Fibroblast of peridontal ligament (primary cell): Measurements from ENCODE around the gene RTEL1.
A peak's percentile ranks its signal among the peaks of the same experiment; 100 is the strongest.
"Not testable (repeated sequence)": the region's sequence is repeated elsewhere in the genome, so short reads cannot be mapped to it uniquely, and the experiment has no call there.

ENCODE experiments used
- DNase-seq: peaks from one replicate; pipeline ENCODE4 v3.0.0-alpha.2; 2010; ENCODE audit errors: extremely low read depth

RTEL1 gene

DNA sequence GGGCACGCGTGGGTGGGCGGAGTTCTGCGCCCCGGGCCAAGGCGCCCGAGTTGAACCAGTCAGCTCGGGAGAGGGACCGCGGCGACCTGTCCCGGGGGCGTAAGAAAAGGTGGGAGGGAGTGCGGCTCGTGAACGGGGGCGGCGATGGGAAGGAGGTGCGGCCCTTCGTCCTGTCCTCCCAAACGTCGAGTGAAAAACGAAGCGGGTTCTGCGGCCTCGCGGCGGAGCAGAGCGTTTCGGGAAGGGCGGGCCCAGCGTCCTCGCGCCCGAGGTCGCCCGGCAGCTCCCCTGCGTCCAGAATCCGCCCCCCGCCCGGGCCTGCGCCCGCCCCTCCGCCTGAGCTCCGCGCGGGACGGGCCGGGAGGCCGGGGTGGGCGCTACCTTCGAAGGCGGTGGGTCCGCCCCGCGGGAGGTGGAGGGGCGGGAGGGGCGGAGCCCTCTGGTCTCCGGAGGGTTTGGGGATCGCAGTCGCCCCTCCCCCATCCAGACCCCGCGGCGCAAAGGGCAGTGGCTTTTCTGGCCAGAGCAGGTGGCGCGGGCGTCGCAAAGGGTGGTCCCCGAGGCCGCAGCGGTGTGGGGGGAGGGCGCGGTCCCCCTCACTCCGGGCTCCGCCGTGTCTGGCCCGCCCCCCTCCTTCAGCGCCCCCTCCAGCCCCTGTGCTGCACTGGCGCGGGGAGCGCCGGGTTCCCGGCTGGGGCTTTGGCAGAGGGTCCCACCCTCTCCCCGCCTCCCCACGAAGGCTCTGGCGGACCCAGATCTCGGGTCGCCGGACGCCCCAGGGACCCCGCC lies 5.7 kb upstream of the RTEL1 start:
- no peak for DNase-seq

DNA sequence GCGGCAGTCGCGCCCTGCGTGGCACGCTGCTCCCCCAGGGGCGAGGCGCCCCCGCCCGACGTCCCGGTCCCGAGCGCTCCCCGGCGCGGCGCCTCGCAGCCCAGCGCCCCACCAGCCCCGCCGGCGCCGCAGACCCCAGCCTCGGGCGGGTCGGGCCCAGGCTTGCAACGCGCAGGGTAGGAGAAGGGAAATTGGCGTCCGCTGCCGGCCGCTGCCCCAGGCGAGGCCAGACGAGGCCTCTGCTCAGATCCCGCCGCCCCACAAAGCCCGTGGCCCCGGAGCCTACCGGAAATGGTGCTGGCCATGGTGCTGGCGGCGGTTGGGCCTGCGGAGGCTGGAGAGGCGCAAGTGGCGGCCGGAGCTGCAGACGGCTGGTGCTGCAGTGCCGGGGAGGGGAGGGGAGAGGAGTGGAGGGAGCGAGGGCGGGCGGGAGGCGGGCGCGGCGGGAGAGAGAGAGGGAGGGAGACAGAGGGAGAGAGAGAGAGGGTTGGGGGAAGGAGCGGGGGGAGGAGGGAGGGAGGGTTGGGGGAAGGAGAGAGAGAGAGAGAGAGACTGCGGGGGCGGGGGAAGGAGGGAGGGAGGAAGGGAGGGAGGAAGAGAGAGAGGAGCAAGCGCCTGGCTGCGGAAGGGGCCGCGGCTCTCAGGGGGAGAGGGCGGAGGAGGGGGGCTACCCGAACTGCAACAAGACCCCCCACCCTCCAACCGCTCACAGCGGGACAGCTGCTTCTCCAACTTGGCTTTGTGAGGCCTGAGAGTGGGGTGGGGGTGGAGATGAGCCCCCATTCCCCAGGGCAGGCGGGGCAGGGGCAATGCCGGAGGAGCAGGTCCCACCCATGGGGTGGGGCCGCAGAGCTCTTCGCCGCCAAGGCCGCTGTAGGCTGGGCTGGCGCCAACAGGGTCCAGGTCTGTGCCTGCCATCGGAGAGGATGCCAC lies 4.8 kb upstream of the RTEL1 start, which contains the start of gene STMN3:
Gene STMN3 (minus strand): TSS at position 384 of the 933 bp plus-strand sequence. CDS start 79 bp downstream, at position 305.
- DNase-seq: peak; percentile 76

DNA sequence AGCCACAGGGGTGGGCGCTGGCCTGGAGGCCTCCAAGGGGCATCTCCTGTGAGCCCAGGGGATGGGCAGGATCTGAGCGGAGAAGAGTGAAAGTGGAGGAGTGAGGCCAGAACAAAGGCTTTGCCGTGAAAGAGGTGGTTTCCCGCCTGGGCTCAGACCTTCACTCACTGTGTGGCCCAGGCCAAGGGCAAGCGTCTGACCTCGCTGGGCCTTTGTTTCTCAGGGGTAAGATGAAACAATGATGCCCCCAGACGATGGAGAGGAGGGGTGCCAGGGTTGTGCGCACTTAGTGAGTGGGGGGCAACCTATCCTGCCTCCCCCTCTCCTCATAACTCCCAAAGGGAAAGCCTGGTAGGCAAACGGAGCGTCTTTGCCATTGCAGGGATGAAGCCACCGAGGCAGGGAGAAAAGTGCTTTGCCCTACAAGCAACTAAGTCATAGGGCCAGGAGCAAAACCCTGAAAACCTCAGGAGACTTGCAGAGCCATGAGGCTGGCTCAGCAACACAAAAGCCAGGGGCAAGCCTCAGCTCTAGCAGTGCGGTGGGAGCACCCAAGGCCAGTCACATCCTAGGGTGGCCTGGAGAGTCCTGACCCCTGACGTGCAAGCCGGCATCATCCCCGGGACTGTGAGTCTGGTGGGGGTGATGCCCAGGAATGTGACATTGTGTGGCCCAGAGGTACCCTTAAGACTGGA lies 4.0 kb upstream of the RTEL1 start:
- no peak for DNase-seq

DNA sequence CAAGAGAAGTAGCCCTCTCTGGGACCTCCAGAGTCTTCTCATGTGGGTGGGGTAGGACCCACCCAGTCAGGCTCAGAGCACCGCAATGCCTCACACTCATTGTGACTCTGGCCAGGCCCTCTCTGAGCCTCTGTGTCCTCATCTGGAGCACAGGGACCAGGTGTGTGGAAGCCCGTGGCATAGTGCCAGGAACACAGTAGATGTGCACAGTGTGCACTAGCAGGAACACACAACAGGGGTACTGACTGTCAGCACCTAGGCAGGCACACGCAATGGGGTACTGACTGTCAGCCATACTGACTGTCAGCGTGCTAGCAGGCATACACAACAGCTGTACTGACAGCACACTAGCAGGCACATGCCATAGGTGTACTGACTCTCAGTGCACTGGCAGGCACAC lies 2.9 kb upstream of the RTEL1 start:
- no peak for DNase-seq

DNA sequence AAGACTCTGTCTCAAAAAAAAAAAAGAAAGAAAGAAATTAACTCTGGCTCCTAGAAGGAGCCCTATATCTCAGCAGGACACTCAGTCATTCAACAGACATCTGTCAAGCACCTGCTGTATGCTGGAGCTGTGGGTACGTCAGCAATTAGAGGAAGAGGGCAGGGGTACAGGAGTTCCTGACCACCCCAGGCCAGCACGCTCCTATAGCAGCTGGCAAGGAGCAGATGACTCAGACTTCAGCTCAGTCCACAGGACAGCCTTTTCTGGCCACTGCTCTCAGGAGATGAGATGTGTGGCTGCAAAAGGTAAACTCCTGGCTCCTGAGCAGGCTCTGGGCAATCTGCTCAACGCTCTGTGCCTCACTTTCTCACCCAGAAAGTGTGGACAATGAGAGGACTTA lies 1.7 kb upstream of the RTEL1 start:
- DNase-seq: no peak

DNA sequence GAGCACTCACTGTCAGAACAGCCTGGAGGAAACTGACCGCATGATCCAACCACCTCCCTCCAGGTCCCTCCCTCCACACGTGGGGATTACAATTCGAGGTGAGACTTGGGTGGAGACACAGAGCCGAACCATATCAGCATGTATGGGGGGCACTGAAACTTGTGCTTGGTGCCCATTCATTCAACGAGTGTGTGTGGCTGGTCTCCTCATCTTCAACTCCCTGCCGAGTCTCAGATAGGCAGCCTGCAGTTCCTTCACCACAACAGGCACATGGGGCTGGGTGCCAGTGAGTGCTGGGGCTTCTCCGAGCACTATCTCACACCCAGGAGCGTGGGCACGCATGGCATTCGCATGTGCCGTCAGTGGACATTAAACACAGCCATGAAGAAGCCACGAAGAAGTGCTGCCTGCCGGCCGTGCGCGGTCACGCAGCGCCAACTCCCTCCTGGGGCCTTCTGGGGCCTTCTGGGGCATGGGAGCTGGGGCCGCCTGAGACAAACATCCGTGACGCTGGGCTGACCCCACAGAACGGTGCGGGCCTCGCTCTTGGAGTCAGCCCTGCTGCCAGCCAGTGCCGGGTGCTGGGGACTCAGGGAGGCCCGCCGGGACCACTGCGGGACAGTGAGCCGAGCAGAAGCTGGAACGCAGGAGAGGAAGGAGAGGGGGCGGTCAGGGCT lies 714 bp upstream of the RTEL1 start:
- DNase-seq: no peak

DNA sequence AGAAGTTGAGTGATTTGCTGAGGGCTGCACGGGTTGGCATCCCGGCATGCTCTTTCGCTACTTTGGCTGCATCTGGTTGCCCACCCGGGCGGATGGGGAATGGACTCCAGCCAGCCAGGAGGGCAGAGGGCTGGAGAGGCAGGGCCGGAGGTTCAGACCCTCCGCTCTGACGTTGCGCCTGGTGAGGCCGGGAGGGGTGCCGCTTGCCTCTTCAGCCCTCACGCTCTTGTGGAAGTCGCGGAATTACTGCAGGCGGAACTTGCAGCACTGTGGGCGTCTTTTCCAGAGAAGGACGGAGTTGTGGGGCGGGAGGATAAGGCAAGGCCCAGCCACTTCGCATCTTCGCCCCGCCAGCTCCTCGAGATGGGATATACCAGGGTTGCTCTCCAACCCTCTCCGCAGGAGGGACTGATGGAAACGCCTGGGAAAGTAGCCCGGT lies 656 bp downstream of the RTEL1 start:
- DNase-seq: peak; percentile 50

DNA sequence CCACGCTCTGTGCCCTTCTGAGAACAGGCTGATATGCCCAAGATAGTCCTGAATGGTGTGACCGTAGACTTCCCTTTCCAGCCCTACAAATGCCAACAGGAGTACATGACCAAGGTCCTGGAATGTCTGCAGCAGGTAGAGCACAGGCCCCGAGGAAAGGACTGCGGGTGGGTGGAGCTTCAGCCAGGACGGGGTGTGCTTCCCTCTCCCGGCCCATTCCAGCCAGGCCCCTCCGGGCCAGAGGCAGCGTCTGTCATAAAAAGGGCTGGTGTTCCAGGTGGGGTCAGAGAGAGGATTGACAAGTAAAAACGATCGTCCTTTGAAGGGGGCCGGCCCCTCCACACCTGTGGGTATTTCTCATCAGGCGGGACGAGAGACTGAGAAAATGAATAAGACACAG lies 1.3 kb downstream of the RTEL1 start:
- no peak for DNase-seq

DNA sequence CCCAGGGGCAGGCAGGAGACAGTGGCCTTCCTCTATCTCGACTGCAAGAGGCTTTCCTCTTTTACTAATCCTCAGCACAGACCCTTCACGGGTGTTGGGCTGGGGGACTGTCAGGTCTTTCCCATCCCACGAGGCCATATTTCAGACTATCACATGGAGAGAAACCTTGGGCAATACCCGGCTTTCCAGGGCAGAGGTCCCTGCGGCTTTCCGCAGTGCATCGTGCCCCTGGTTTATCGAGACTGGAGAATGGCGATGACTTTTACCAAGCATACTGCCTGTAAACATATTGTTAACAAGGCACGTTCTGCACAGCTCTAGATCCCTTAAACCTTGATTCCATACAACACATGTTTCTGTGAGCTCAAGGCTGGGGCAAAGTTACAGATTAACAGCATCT lies 2.1 kb downstream of the RTEL1 start:
- DNase-seq: not testable (repeated sequence)

DNA sequence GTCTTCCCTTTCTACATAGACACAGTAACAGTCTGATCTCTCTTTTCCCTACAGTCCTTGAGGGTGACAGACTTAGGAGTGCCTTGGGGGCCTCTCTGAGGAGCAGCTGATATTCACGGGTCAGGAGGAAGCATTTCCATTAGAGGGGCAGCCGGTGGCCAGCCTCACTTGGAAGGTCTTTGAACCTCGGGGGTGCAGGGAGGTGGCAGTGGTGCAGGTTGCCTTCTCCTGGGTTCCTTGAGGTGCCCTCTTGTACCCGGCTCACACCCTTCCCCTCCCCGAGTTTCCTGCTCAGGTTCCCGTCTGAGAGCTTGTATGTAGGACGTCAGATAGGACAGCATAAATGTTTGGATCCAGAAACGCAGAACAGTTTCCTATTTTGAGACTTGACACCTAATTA lies 2.5 kb downstream of the RTEL1 start:
- DNase-seq: no peak

DNA sequence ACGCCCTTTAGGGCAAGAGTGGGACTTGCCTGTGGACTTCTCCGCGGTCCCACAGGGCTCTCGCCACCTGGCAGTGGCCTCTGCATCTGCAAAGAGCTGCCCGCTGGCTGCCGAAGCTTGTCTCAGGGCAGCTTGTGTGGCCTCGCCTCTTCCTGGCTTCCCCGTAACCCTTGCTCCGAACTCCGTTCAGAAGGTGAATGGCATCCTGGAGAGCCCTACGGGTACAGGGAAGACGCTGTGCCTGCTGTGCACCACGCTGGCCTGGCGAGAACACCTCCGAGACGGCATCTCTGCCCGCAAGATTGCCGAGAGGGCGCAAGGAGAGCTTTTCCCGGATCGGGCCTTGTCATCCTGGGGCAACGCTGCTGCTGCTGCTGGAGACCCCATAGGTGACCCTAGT lies 3.0 kb downstream of the RTEL1 start:
- DNase-seq: no peak

DNA sequence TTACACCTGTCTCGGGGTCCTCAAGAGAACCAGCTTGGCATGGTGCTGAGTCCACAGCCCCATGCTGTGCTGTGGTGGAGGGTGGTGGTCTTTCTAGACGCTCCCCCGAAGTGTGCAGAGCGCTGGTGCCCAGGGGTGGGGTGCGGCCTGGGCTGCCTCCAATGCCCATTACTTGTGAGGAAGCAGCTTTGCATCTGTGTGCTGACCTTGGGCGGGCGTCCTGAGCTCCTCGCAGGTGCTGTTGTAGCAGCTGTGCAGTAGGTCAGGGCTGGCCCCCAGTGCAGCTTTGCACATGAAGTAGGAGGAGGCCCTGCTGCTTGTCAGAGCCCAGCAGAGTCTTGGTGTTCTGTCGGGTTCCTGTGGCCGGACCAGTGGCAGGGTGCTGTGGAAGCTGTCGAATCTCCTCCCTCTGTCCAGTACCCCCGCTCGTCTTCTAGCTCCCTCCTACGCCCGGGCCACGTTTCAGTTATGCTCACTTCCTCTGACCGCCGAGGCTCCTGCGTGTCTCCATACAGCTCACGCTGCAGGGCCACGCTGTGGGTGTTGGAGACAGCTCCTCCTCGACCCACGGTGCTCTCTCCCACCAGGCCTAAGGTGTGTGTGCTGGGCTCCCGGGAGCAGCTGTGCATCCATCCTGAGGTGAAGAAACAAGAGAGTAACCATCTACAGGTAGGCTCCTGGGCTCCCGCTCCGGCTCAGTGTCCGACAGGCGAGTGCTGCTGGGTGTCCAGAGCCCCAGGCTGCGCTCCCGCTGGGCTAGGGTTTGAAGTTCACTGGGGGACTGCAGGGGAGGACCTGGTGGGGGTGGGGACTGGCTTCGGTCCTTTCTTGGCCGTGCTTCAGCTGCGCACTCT lies 4.1 kb downstream of the RTEL1 start:
- no peak for DNase-seq

DNA sequence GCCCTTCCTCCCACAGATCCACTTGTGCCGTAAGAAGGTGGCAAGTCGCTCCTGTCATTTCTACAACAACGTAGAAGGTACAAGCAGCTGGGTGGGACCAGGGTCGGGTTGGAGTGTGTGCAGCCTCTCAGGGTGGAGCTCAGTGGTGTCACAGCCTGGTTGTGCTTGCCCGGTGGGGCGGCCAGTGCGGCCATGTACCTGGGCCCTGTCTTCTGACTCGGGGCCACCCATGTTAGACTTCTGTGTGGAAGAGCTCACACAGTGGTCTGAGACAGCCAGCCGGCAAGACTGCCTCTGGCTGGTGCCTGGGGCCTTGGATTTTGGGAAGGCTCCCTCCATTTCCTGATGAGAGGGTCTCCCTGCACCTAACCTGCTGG lies 4.7 kb downstream of the RTEL1 start:
- no peak for DNase-seq

DNA sequence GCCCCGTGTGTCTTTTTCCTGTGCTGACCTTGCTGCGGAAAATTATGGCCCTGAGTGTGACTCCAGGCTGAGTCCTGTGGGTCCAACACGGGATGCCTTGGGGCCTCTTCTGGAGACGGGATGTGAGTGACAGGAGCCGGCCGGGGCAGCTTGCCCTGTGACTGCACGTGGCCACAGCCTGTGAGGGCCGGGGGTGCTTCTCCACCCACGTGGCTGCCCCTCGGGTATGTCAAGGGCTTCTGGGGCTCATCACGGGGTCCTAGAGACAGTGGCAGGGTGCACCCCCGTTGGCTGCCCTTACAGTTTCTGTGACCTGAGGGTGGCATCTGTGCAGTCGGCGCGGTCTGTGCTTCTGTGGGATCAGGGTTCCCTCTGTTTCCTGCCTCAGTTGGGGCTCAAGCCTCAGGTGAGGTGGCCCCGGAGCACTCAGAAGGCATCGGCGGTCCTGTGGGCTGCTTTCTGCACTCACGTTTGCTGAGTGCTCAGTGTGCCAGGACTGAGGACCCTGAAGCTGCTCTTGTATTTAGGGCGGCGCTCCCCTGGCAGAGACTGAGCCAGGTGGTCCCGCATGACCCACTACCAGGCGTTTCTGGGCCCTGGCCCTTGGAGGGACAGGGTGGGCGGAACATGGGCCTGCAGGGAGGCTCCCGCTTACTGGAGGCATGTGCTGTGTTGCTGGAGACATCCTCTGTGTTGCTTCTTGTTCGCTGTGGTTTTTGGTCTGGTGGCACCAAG lies 5.4 kb downstream of the RTEL1 start:
- no peak for DNase-seq

DNA sequence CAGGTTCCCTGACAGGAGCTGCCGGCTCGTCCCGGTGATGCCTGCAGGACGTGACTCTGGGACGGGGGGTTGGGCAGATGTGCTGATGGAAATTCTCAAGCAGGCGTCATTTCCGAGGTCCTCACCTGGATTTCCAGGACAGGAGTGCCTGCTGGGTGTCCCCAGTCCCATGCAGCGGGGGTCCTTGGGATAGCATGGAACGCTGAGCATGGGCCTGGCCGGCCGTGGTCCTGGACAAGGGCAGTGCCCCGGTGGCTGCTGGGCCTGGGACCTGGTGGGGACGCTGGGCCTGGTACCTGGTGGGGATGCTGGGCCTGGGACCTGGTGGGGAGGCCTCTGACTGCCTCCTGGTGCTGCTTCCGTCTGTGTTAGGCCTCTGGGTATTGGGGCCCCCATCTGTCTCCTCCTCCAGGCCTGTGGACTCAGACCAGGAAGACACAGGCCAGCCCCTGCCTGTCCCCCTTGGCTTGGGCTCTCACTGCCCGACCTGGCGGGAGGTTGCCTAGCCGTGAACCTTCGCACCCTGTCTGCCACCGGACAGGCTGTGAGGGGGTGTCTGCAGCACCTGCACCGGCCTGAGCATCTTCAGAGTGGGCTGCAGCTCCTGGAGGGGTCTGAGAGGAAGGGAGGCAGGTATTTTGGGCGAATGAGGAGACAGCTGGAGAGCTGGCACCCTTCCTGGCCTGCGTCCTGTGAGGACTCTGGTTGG lies 6.2 kb downstream of the RTEL1 start:
- no peak for DNase-seq

DNA sequence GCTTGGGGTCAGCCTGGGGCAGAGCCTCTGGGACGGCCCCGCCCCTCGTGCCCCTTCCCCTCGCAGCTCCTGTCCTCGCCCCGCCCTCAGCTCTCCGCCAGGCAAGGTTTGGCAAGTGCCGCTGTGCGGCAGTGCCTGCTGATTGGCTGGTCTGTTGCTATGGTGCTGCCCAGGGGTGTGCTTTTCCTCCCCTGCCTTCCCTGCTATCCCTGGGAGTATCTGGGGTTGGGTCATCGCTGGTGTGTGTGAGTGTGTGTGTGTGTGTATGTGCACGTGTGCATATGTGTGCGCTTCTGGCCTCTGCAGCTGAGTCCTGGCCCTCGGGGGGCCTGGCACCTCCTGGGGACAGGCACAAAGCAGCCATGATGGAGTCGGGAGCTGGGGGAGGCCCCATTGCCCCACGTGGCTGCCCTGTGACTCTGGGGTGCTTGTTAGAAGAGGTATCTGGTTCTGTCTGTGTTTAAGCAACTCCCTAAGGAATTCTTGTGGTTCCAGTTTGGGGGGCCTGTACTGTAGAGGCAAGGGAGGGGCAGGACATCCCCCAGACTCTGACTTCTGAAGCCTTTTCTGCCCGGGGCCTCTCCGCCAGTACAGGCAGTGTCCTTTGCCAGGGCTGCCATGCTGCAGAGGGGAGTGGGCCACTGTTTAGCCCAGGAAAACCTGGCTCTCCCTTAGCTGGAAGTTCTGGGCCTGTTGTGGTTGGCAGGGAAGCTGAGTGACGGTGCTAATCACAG lies 6.9 kb downstream of the RTEL1 start:
- no peak for DNase-seq

DNA sequence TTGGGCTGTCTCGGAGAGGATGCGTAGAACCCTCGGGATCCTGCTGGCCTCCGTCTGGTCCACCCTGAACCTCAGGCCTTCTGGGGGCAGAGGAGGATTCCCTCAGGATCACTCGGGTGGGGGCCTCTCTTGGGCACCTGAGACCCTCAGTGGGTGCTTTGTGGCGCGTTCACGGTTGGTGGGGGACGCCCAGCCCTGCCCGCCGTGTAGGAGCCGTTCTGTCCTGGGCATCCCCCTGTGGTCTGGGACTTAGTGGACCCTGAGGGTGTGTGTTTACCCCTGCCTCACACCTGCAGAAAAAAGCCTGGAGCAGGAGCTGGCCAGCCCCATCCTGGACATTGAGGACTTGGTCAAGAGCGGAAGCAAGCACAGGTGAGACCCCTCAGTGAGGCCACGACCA lies 7.6 kb downstream of the RTEL1 start:
- no peak for DNase-seq

DNA sequence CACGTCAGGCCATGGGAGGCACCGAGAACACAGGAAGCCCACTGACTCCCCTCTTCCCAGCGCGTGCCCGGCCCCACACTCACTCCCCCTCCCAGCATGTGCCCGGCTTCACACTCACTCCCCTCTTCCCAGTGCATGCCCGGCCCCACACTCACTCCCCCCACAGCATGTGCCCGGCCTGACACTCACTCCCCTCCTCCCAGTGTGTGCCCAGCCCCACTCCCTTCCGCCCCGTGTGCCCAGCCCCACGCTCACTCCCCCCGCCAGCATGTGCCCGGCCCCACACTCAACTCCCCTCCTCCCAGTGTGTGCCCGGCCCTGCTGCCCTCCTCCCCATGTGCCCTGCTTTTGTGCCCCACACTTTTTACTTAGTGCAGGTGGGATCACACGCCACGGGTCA lies 9.7 kb downstream of the RTEL1 start:
- no peak for DNase-seq

DNA sequence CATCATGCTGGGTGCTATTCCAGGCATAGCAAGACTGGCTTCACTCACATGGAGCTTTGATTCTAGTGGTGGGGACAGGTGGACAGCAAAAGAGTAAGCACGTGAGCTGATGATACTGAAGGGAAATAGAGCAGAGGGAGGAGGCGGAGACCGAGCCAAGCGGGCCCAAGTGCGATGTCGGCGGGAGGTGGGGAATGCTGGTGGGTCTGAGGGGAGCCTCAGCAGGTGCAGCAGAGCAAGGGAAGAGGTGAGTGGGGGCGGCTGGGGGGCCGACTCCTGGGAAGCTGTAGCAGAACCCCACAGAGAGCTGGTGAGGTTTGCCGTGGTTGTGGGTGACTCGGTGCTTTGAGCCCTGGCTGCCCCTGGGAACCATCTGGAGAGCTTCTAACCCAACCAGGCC lies 10.2 kb downstream of the RTEL1 start:
- no peak for DNase-seq
